Common myeloid progenitor, CD34-positive (primary cell): Measurements from ENCODE around the gene FRA10AC1.

ENCODE experiments used
- CTCF ChIA-PET: fragments of 350-600 bp; sonication (Branson Sonifier 250); formaldehyde crosslinking; loops from one replicate; lab custom pipeline; 2021; ENCODE audit warnings: antibody characterized with exemption; lab: Charles Lee
- POLR2A ChIA-PET: fragments of 350-600 bp; sonication (Branson Sonifier 250); formaldehyde crosslinking; loops from one replicate; lab custom pipeline; 2021; ENCODE audit warnings: antibody characterized with exemption; lab: Charles Lee
- DNase-seq, 3 donors: peaks; one replicate each; pipeline versions ENCODE4 v3.0.0 to v3.0.0-alpha.2; 2013
- H3K27ac ChIP-seq, 2 experiments: 1 replicate in 1 of 2; 2 replicates in 1 of 2; pipeline ENCODE4 v1.7.0; 2013; ENCODE audit warnings: inconsistent platforms in 2 of 2, low read length in 2 of 2, mild to moderate bottlenecking in 2 of 2, low read depth in 1 of 2, moderate library complexity in 1 of 2; ENCODE audit not compliant: severe bottlenecking in 2 of 2, insufficient read depth in 1 of 2, poor library complexity in 1 of 2
- H3K27me3 ChIP-seq, 5 experiments: replicated peaks in 2 of 5; 1 replicate in 3 of 5; 2 replicates in 2 of 5; pipeline versions ENCODE4 v1.6.1 to v1.7.0; 2013; ENCODE audit warnings: low read length in 4 of 5, mild to moderate bottlenecking in 2 of 5, moderate library complexity in 2 of 5, inconsistent platforms in 1 of 5; ENCODE audit not compliant: insufficient read depth in 5 of 5, control insufficient read depth in 4 of 5
- H3K36me3 ChIP-seq, 4 experiments: 1 replicate in 2 of 4; 2 replicates in 2 of 4; pipeline versions ENCODE4 v1.6.1 to v1.7.0; 2013; ENCODE audit warnings: low read length in 3 of 4, control low read depth in 1 of 4, mild to moderate bottlenecking in 1 of 4; ENCODE audit not compliant: control insufficient read depth in 4 of 4, insufficient read depth in 4 of 4
- H3K4me1 ChIP-seq, 4 experiments: 1 replicate in 3 of 4; 2 replicates in 1 of 4; pipeline versions ENCODE4 v1.6.1 to v1.7.1; 2013; ENCODE audit warnings: low read length in 3 of 4, mild to moderate bottlenecking in 3 of 4, control low read depth in 1 of 4, inconsistent platforms in 1 of 4, moderate library complexity in 1 of 4; ENCODE audit not compliant: control insufficient read depth in 4 of 4, insufficient read depth in 4 of 4; ENCODE audit errors: control extremely low read depth in 1 of 4
- H3K4me3 ChIP-seq, 7 experiments: 1 replicate in 4 of 7; 2 replicates in 3 of 7; pipeline versions ENCODE4 v1.5.1 to v1.7.0; 2013; ENCODE audit warnings: mild to moderate bottlenecking in 7 of 7, low read length in 6 of 7, moderate library complexity in 6 of 7, inconsistent platforms in 2 of 7, low read depth in 2 of 7, control low read depth in 1 of 7; ENCODE audit not compliant: insufficient read depth in 4 of 7, control insufficient read depth in 1 of 7; ENCODE audit errors: extremely low read depth in 1 of 7
- H3K9me3 ChIP-seq, 5 experiments: 1 replicate in 4 of 5; 2 replicates in 1 of 5; pipeline versions ENCODE4 v1.6.1 to v1.7.1; 2013; ENCODE audit warnings: low read length in 4 of 5, mild to moderate bottlenecking in 2 of 5, inconsistent platforms in 1 of 5, low read depth in 1 of 5, moderate library complexity in 1 of 5; ENCODE audit not compliant: control insufficient read depth in 4 of 5, insufficient read depth in 2 of 5; ENCODE audit errors: control extremely low read depth in 1 of 5
- WGBS: methylation state at CpG from one replicate; pipeline ENCODE4 v1.1.5; 2013; ENCODE audit not compliant: insufficient coverage; 5-methylcytosine and 5-hydroxymethylcytosine counted together

The FRA10AC1 gene

DNA sequence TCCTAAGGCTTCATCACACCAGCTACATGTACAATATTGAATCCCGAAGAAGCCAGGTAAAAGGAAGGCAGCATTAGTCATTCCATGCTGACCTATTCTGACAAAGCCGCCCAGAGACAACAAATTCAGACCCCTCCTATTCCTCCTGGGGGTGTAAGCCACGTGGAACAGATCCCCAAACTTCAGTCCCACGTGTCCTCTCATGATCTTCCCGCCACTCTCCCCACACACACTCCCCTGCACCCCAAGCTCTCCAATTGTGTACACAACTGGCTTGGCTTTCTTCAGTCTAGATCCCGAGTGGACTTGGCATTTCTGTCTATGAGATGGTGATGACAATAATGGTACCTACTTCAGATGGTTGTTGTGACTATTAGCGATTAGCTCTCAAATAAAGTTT is 81.5 kb downstream of the FRA10AC1 start:
- Histone ChIP-seq H3K4me1 (peaks cover 0 to 14% (median 1%) of the 10 kb centered on the region in 4 experiments), H3K4me3 (no peak overlapping the region), H3K9me3 (no peaks in the 10 kb centered on the region), H3K27ac (no peak overlapping the region), H3K36me3 (no peaks in the 10 kb centered on the region), H3K27me3 (peaks cover 0 to 2% (median 0%) of the 10 kb centered on the region in 5 experiments)
- ChIA-PET POLR2A (no interaction called here), CTCF (no interaction called here)
- no peak for DNase-seq
- 80% methylated on average over 2 of the region's 7 CpGs for whole genome bisulfite sequencing
